Activated naive CD4-positive, alpha-beta T cell treated with anti-CD3 and anti-CD28 coated beads for 36 hours (primary cell): Measurements from ENCODE around the gene GADD45GIP1. TPM values are rescaled to one million over a fixed set of nuclear protein-coding genes. Genes with fewer than 3 reads are reported as not detected.

Source experiments
- CTCF ChIA-PET: fragments of 350-600 bp; sonication (Branson Sonifier 250); formaldehyde crosslinking; loops from one replicate; lab custom pipeline; 2021; ENCODE audit warnings: antibody characterized with exemption; lab: Charles Lee
- DNase-seq: peaks from one replicate; pipeline ENCODE4 v3.0.0-alpha.2; 2020
- H3K27ac Mint-ChIP-seq: one replicate; pipeline ENCODE4 v1.8.0; 2021; ENCODE audit warnings: mild to moderate bottlenecking, mixed read lengths
- H3K27me3 Mint-ChIP-seq: one replicate; pipeline ENCODE4 v1.8.0; 2021; ENCODE audit warnings: low read depth, mixed read lengths
- H3K36me3 Mint-ChIP-seq: one replicate; pipeline ENCODE4 v1.8.0; 2021; ENCODE audit warnings: low read depth, mixed read lengths
- H3K4me1 Mint-ChIP-seq: one replicate; pipeline ENCODE4 v1.8.0; 2021; ENCODE audit warnings: low read depth, mixed read lengths
- H3K4me3 Mint-ChIP-seq: one replicate; pipeline ENCODE4 v1.8.0; 2021; ENCODE audit warnings: mild to moderate bottlenecking, moderate library complexity, mixed read lengths
- H3K9me3 Mint-ChIP-seq: one replicate; pipeline ENCODE4 v1.8.0; 2021; ENCODE audit warnings: mixed read lengths
- intact Hi-C: fragments of 100-400 bp; cut with micrococcal nuclease; formaldehyde crosslinking; loops from one replicate; pipeline ENCODE4 v1.15.1; 2023
- total RNA-seq, 2 experiments: library from RNA; stranded (reverse); gene quantifications; one replicate each; pipeline ENCODE4 v1.2.3, GENCODE V29; 2021

GADD45GIP1 gene
- total RNA-seq, result 10 to 100 TPM; 27.4 to 28.6 TPM

GRCh38 chr19:12956446-12957388, at the start of gene GADD45GIP1:
GADD45GIP1 (minus strand) TSS chr19:12957223; CDS start chr19:12957212, 11 bp downstream.
- Mint-ChIP-seq H3K27ac (peak within 1 kb of the TSS; percentile 96), H3K4me1 (peaks cover 43% of the 10 kb centered on the region), H3K27me3 (no peaks in the 10 kb centered on the region), H3K9me3 (no peaks in the 10 kb centered on the region), H3K36me3 (peaks cover 20% of the 10 kb centered on the region), H3K4me3 (peak within 1 kb of the TSS; percentile 88)
- CTCF ChIA-PET, result interaction anchor here (0.5 to 6.2 kb wide), 2 partner anchors 9 to 74 kb away, joined by 3 to 36 read pairs; no protein-coding TSS in a partner anchor
- intact Hi-C loops, result loop anchor here (2.0 kb wide), 1 partner anchor 18 kb away; the partner anchor contains the start of gene CALR
- DNase-seq, result peak; percentile 85

DNA sequence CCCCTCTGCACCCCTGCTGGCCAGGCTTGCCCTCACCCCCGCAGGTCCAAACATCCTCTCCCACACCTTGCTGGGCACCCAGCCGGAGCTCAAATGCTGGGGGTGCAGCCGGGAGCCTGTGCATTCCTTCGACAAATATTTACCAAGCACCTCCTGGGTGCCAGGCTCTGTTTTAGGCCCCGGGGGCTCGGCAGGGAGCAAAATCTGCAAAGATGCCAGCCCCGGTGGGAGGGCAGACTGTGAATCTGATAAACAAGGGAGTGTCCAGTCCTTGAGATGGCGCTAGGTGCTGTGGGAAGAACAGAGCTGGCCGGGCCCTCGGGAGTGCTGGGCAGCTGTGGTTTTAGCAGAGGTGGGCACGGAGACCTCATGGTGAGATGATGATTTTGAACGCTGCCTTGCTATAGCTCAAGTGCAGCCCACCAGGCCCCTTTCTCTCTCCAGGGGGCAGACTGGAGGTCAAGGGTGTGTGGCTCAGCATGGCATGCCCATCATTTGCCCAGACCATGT, 48.9 kb upstream of the GADD45GIP1 start:
- H3K27ac Mint-ChIP-seq, result no peak overlapping the region
- CTCF ChIA-PET, result interaction anchor here (1.1 to 2.7 kb wide), 5 partner anchors 27 to 88 kb away, joined by 3 to 16 read pairs (median 6); no protein-coding TSS in a partner anchor
- H3K4me3 Mint-ChIP-seq, result no peak overlapping the region
- intact Hi-C loops, result no loop called here
- H3K36me3 Mint-ChIP-seq, result no peaks in the 10 kb centered on the region
- H3K4me1 Mint-ChIP-seq, result peaks cover 1% of the 10 kb centered on the region
- no peak for DNase-seq
- peaks cover 11% of the 10 kb centered on the region for H3K27me3 Mint-ChIP-seq
- H3K9me3 Mint-ChIP-seq, result no peaks in the 10 kb centered on the region

DNA sequence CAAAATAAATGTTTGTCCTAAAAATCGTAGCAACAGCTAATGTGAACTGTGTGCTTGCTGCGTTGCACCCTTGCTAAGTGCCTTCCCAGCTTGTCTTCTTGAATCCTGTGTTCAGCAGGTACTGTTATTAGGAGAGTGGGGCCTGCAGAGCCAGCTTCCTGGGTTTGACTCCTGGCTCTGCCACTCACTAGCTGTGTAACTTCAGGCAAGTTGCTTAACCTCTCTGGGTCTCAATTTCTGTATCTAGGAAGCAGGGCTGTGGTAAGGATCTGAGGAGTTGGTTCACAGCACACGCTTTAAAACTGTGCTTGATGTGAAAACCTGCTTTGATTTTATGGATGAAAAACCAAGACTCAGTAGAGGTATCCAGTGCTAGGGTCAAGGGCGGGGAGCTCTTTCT, 48.2 kb upstream of the GADD45GIP1 start:
- Mint-ChIP-seq H3K4me3 (no peak overlapping the region), H3K27me3 (peaks cover 6% of the 10 kb centered on the region)
- intact Hi-C loops, result no loop called here

GRCh38 chr19:13004273-13004672, 47.2 kb upstream of the GADD45GIP1 start:
- no peak overlapping the region for H3K4me3 Mint-ChIP-seq
- no peak overlapping the region for H3K27ac Mint-ChIP-seq
- no peaks in the 10 kb centered on the region for H3K36me3 Mint-ChIP-seq

More for the DNA sequence above, 48.2 kb upstream of the GADD45GIP1 start:
- H3K9me3 Mint-ChIP-seq, result no peaks in the 10 kb centered on the region
- CTCF ChIA-PET, result interaction anchor here (1.1 to 2.7 kb wide), 6 partner anchors 28 to 89 kb away, joined by 3 to 16 read pairs (median 6); no protein-coding TSS in a partner anchor
- no peaks in the 10 kb centered on the region for H3K36me3 Mint-ChIP-seq
- no peak for DNase-seq
- no peaks in the 10 kb centered on the region for H3K4me1 Mint-ChIP-seq
- H3K27ac Mint-ChIP-seq, result no peak overlapping the region

DNA sequence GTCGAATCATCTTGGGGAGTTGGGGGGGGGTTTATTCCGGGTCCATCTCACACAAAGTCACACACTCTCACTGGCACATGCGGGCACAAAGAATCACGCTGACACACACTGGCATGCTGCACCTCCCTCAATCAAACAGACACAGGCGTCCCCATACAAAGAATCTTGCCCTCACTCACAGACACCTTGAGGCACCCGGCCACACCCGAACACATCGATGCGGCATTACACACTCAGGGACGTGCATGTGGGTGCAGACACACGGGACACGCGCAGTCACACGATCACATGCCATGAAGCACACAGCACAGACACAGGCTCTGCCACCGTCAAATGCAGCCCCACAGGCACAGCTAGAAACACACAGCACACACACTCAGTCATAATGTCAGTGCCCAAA, 46.1 kb upstream of the GADD45GIP1 start:
- Mint-ChIP-seq H3K4me3 (no peak overlapping the region), H3K4me1 (no peaks in the 10 kb centered on the region), H3K27ac (no peak overlapping the region), H3K27me3 (no peaks in the 10 kb centered on the region), H3K36me3 (peaks cover 3% of the 10 kb centered on the region), H3K9me3 (no peaks in the 10 kb centered on the region)
- DNase-seq, result no peak
- intact Hi-C loops, result no loop called here
- CTCF ChIA-PET, result no interaction called here

More at GRCh38 chr19:13004273-13004672, 47.2 kb upstream of the GADD45GIP1 start:
- Mint-ChIP-seq H3K27me3 (peaks cover 2% of the 10 kb centered on the region), H3K4me1 (no peaks in the 10 kb centered on the region), H3K9me3 (no peaks in the 10 kb centered on the region)
- CTCF ChIA-PET, result interaction anchor here (1.8 to 2.5 kb wide), 2 partner anchors 29 to 39 kb away, joined by 6 read pairs; no protein-coding TSS in a partner anchor
- DNase-seq, result no peak
- intact Hi-C loops, result no loop called here

DNA sequence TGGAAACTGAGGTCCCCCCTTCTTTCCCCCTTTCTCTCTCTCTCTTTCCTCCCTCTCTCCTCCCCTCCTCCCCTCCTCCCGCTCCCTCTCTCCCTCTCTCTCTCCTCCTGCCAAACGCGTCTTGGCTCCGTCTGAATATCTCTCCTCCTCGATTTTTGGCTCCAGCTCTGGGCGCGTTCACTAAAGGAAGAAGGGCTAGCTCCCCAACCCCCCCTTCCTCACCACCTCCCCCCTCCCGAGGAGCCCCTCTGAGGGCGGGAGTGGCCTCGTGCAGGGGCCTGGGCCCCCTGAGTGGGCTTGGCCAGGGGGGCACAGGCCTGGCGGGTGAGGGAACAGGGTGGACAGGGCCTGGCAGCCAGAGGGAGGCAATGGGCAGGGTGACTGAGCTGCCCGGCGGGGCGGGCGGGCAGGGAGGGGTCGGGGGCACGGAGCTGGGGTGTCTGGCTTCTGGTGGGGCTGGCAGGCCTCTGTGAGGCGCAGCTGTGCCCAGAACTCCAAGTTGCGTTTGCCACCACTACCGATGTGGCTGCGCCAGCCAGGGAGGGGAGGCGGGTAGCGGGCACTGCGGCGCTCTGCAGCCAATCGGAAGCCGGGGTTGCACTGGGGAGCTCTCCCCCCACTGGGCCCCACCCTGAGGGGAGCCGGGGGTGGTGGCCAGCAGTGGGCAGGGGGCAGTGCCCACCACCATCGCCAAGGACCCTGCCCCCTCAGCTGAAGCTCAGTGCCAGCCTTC, 45.3 kb upstream of the GADD45GIP1 start:
- no peak for DNase-seq
- H3K36me3 Mint-ChIP-seq, result peaks cover 3% of the 10 kb centered on the region
- H3K27ac Mint-ChIP-seq, result no peak overlapping the region
- no peaks in the 10 kb centered on the region for H3K9me3 Mint-ChIP-seq
- H3K4me3 Mint-ChIP-seq, result no peak overlapping the region
- intact Hi-C loops, result no loop called here
- CTCF ChIA-PET, result no interaction called here
- H3K27me3 Mint-ChIP-seq, result no peaks in the 10 kb centered on the region
- H3K4me1 Mint-ChIP-seq, result no peaks in the 10 kb centered on the region

GRCh38 chr19:13001502-13002165, 44.6 kb upstream of the GADD45GIP1 start:
- H3K9me3 Mint-ChIP-seq, result no peaks in the 10 kb centered on the region
- intact Hi-C loops, result no loop called here
- H3K36me3 Mint-ChIP-seq, result peaks cover 3% of the 10 kb centered on the region
- no peaks in the 10 kb centered on the region for H3K27me3 Mint-ChIP-seq
- DNase-seq, result no peak
- CTCF ChIA-PET, result interaction anchor here (1.2 kb wide), 1 partner anchor 28 kb away, joined by 3 read pairs; no protein-coding TSS in a partner anchor
- no peak overlapping the region for H3K27ac Mint-ChIP-seq
- H3K4me1 Mint-ChIP-seq, result peaks cover 1% of the 10 kb centered on the region
- H3K4me3 Mint-ChIP-seq, result no peak overlapping the region

DNA sequence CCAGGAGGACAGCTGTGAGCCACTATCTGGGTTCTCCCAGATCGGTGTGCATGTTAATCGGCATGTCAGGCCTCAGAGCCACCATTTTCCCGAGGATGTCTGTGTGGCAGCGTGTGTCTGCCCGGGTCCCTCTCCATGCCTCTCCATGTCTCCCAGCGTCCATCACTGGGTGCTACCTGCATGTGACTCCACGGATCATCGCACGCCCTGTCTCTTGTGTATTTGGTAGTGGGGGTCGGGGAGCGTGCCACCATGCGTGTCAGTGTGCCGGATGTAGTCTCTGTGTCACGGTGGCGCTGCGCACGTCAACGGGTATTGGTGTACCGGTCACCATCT, 44.1 kb upstream of the GADD45GIP1 start:
- intact Hi-C loops, result no loop called here
- no peak for DNase-seq
- Mint-ChIP-seq H3K4me1 (peaks cover 1% of the 10 kb centered on the region), H3K36me3 (peaks cover 3% of the 10 kb centered on the region), H3K27ac (no peak overlapping the region), H3K9me3 (no peaks in the 10 kb centered on the region), H3K27me3 (no peaks in the 10 kb centered on the region), H3K4me3 (no peak overlapping the region)
- CTCF ChIA-PET, result interaction anchor here (1.2 kb wide), 1 partner anchor 28 kb away, joined by 3 read pairs; no protein-coding TSS in a partner anchor

- Mint-ChIP-seq H3K4me1 (peaks cover 9% of the 10 kb centered on the region), H3K27me3 (no peaks in the 10 kb centered on the region), H3K9me3 (no peaks in the 10 kb centered on the region), H3K36me3 (peaks cover 3% of the 10 kb centered on the region), H3K27ac (no peak overlapping the region), H3K4me3 (peak overlapping the region; percentile 28)
- CTCF ChIA-PET, result no interaction called here
- DNase-seq, result no peak
- intact Hi-C loops, result no loop called here
Observed at GRCh38 chr19:12997967-12998940, 41.2 kb upstream of the GADD45GIP1 start.

DNA sequence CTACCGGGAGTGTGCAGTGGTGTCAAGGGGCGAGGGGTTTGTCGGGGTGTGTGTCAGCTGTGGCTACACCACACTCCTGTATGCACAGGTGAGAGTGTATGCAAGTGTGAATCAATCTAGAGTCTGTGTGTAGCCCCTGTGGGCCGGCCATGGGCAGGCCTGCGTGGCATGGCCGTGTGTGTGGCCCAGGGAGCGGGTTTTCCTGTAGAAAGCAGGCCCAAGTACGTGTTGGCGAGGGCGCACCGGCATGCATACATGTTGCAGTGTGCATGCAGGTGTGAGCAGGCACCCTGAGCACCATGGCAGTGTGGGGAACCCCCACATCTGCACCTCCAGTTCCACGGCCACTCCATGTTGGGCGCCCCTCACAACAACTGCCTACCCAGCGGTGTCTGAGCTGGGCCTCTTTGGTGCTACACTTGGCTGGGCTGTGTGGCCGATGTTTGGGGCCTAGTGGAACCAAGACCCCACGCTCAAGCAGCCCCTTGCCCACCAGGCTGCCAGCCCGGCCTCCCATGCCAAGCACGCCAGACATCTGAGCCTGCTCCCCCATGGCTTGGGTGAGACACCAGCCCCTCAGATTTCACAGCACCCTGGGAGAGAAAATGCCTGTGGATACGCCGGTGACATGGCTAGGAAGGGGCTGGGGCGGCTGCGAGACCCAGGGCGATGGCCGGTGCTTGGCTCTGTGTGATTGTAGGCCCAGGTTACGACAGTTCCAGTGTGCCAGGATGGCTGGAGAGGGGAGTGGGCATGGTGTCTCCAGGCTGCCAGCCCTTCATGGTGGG, 40.4 kb upstream of the GADD45GIP1 start:
- H3K4me1 Mint-ChIP-seq, result peaks cover 9% of the 10 kb centered on the region
- H3K27ac Mint-ChIP-seq, result peak overlapping the region; percentile 36
- H3K36me3 Mint-ChIP-seq, result peaks cover 3% of the 10 kb centered on the region
- DNase-seq, result no peak
- no peaks in the 10 kb centered on the region for H3K27me3 Mint-ChIP-seq
- intact Hi-C loops, result no loop called here
- no peaks in the 10 kb centered on the region for H3K9me3 Mint-ChIP-seq
- H3K4me3 Mint-ChIP-seq, result peak overlapping the region; percentile 53
- CTCF ChIA-PET, result interaction anchor here (0.6 kb wide), 1 partner anchor 16 kb away, joined by 6 read pairs; no protein-coding TSS in a partner anchor
